Activated T-helper 17 cell treated with anti-CD3 and anti-CD28 coated beads, Interleukin-2, amount 50 U/mL, for 72 hours (primary cell): Measurements from ENCODE around the gene ZNF440. TPM values are rescaled to one million over a fixed set of nuclear protein-coding genes. Genes with fewer than 3 reads are reported as not detected.
A peak's percentile ranks its signal among the peaks of the same experiment; 100 is the strongest.
"Not testable (repeated sequence)": the region's sequence is repeated elsewhere in the genome, so short reads cannot be mapped to it uniquely, and the experiment has no call there.

Experiments used
- ATAC-seq: fragments of 150-1000 bp; cut with Tn5 transposase; replicated peaks from 2 replicates; pipeline ENCODE4 v1.10.0; 2021; ENCODE audit warnings: mild to moderate bottlenecking, moderate library complexity
- H3K27ac Mint-ChIP-seq: one replicate; pipeline ENCODE4 v1.8.0; 2022; ENCODE audit warnings: mixed read lengths
- H3K27me3 Mint-ChIP-seq: one replicate; pipeline ENCODE4 v1.8.0; 2022; ENCODE audit warnings: mixed read lengths
- H3K36me3 Mint-ChIP-seq: one replicate; pipeline ENCODE4 v1.8.0; 2022; ENCODE audit warnings: low read depth, mild to moderate bottlenecking, mixed read lengths
- H3K4me1 Mint-ChIP-seq: one replicate; pipeline ENCODE4 v1.8.0; 2022; ENCODE audit warnings: mixed read lengths
- H3K4me3 Mint-ChIP-seq: one replicate; pipeline ENCODE4 v1.8.0; 2022; ENCODE audit warnings: mild to moderate bottlenecking, mixed read lengths
- H3K9me3 Mint-ChIP-seq: one replicate; pipeline ENCODE4 v1.8.0; 2022; ENCODE audit warnings: mixed read lengths
- total RNA-seq, 2 donors: library from RNA; stranded (reverse); gene quantifications; one replicate each; pipeline ENCODE4 v1.2.3, GENCODE V29; 2022

The ZNF440 gene
- total RNA-seq, 2 donors from 2014 or later = 8.7 to 9.0 TPM

GRCh38 chr19:11848594-11849469, 34.8 kb downstream of the ZNF440 start, which contains the start of gene ZNF439:
Gene ZNF439, plus strand, starts transcription at chr19:11848726. Its CDS starts 142 bp downstream, at chr19:11848868.
- ATAC-seq = peak; percentile 100
- Mint-ChIP-seq H3K4me1 (peaks cover 6% of the 10 kb centered on the region), H3K9me3 (no peaks in the 10 kb centered on the region), H3K27ac (peak within 1 kb of the TSS; percentile 70), H3K27me3 (no peaks in the 10 kb centered on the region), H3K4me3 (peak within 1 kb of the TSS; percentile 91), H3K36me3 (peaks cover 18% of the 10 kb centered on the region)

- not testable (repeated sequence) for H3K27ac Mint-ChIP-seq, H3K9me3 Mint-ChIP-seq, H3K27me3 Mint-ChIP-seq, ATAC-seq, H3K4me1 Mint-ChIP-seq
- peaks cover 23% of the 10 kb centered on the region for H3K36me3 Mint-ChIP-seq
- H3K4me3 Mint-ChIP-seq = peak overlapping the region; percentile 91
Measured at GRCh38 chr19:11850289-11850688, 36.2 kb downstream of the ZNF440 start.

GRCh38 chr19:11853358-11853757, 39.3 kb downstream of the ZNF440 start:
- H3K27me3 Mint-ChIP-seq = no peaks in the 10 kb centered on the region
- H3K36me3 Mint-ChIP-seq = peaks cover 32% of the 10 kb centered on the region
- ATAC-seq = no peak
- H3K27ac Mint-ChIP-seq = no peak overlapping the region
- H3K9me3 Mint-ChIP-seq = peaks cover 14% of the 10 kb centered on the region
- peaks cover 6% of the 10 kb centered on the region for H3K4me1 Mint-ChIP-seq
- no peak overlapping the region for H3K4me3 Mint-ChIP-seq

- H3K4me3 Mint-ChIP-seq = no peak overlapping the region
- no peaks in the 10 kb centered on the region for H3K27me3 Mint-ChIP-seq
- no peak overlapping the region for H3K27ac Mint-ChIP-seq
- peaks cover 15% of the 10 kb centered on the region for H3K36me3 Mint-ChIP-seq
- peaks cover 27% of the 10 kb centered on the region for H3K9me3 Mint-ChIP-seq
- no peak for ATAC-seq
- H3K4me1 Mint-ChIP-seq = no peaks in the 10 kb centered on the region
Measured at GRCh38 chr19:11856596-11857250, 42.6 kb downstream of the ZNF440 start.

- H3K36me3 Mint-ChIP-seq = peaks cover 37% of the 10 kb centered on the region
Measured at GRCh38 chr19:11860721-11861120, 46.6 kb downstream of the ZNF440 start.

GRCh38 chr19:11861301-11861700, 47.2 kb downstream of the ZNF440 start:
- no peak for ATAC-seq
- Mint-ChIP-seq H3K36me3 (peaks cover 37% of the 10 kb centered on the region), H3K4me3 (no peak overlapping the region), H3K27ac (no peak overlapping the region), H3K9me3 (peaks cover 32% of the 10 kb centered on the region), H3K4me1 (no peaks in the 10 kb centered on the region), H3K27me3 (no peaks in the 10 kb centered on the region)

More at GRCh38 chr19:11860721-11861120, 46.6 kb downstream of the ZNF440 start:
- H3K27me3 Mint-ChIP-seq = no peaks in the 10 kb centered on the region
- ATAC-seq = no peak
- H3K27ac Mint-ChIP-seq = no peak overlapping the region
- H3K9me3 Mint-ChIP-seq = peaks cover 36% of the 10 kb centered on the region
- no peaks in the 10 kb centered on the region for H3K4me1 Mint-ChIP-seq
- H3K4me3 Mint-ChIP-seq = no peak overlapping the region

- peaks cover 59% of the 10 kb centered on the region for H3K36me3 Mint-ChIP-seq
- H3K27me3 Mint-ChIP-seq, H3K4me3 Mint-ChIP-seq, H3K4me1 Mint-ChIP-seq, H3K27ac Mint-ChIP-seq, ATAC-seq: not testable (repeated sequence)
- peaks cover 39% of the 10 kb centered on the region for H3K9me3 Mint-ChIP-seq
Measured at GRCh38 chr19:11867766-11868165, 53.7 kb downstream of the ZNF440 start.

GRCh38 chr19:11868188-11868587, 54.1 kb downstream of the ZNF440 start:
- Mint-ChIP-seq H3K9me3 (peaks cover 39% of the 10 kb centered on the region), H3K4me1 (no peaks in the 10 kb centered on the region), H3K27me3 (no peaks in the 10 kb centered on the region), H3K27ac (no peak overlapping the region), H3K4me3 (no peak overlapping the region), H3K36me3 (peaks cover 56% of the 10 kb centered on the region)
- no peak for ATAC-seq

- no peak for ATAC-seq
- Mint-ChIP-seq H3K4me3 (no peak overlapping the region), H3K4me1 (no peaks in the 10 kb centered on the region), H3K27ac (no peak overlapping the region), H3K9me3 (peaks cover 24% of the 10 kb centered on the region), H3K36me3 (peaks cover 15% of the 10 kb centered on the region), H3K27me3 (no peaks in the 10 kb centered on the region)
Measured at GRCh38 chr19:11872624-11873023, 58.6 kb downstream of the ZNF440 start.

GRCh38 chr19:11873762-11874161, 59.7 kb downstream of the ZNF440 start:
- peak; percentile 56 for ATAC-seq
- Mint-ChIP-seq H3K9me3 (peaks cover 15% of the 10 kb centered on the region), H3K27ac (no peak overlapping the region), H3K27me3 (no peaks in the 10 kb centered on the region), H3K4me1 (no peaks in the 10 kb centered on the region), H3K36me3 (peaks cover 4% of the 10 kb centered on the region), H3K4me3 (no peak overlapping the region)

GRCh38 chr19:11879687-11880266, 65.7 kb downstream of the ZNF440 start:
- peak; percentile 74 for ATAC-seq
- H3K27me3 Mint-ChIP-seq, H3K4me1 Mint-ChIP-seq, H3K36me3 Mint-ChIP-seq, H3K9me3 Mint-ChIP-seq, H3K27ac Mint-ChIP-seq, H3K4me3 Mint-ChIP-seq: not testable (repeated sequence)

GRCh38 chr19:11880598-11880997, 66.5 kb downstream of the ZNF440 start:
- Mint-ChIP-seq H3K36me3 (no peaks in the 10 kb centered on the region), H3K4me1 (no peaks in the 10 kb centered on the region), H3K27me3 (no peaks in the 10 kb centered on the region), H3K4me3 (no peak overlapping the region), H3K9me3 (no peaks in the 10 kb centered on the region), H3K27ac (no peak overlapping the region)
- no peak for ATAC-seq

GRCh38 chr19:11881151-11881800, 67.2 kb downstream of the ZNF440 start:
- ATAC-seq = peak; percentile 70
- no peak overlapping the region for H3K4me3 Mint-ChIP-seq
- H3K4me1 Mint-ChIP-seq = no peaks in the 10 kb centered on the region

GRCh38 chr19:11882606-11883005, 68.5 kb downstream of the ZNF440 start:
- Mint-ChIP-seq H3K9me3 (peaks cover 3% of the 10 kb centered on the region), H3K4me3 (no peak overlapping the region), H3K36me3 (no peaks in the 10 kb centered on the region), H3K4me1 (no peaks in the 10 kb centered on the region), H3K27me3 (no peaks in the 10 kb centered on the region), H3K27ac (no peak overlapping the region)
- no peak for ATAC-seq

More at GRCh38 chr19:11881151-11881800, 67.2 kb downstream of the ZNF440 start:
- Mint-ChIP-seq H3K27ac (no peak overlapping the region), H3K9me3 (peaks cover under 1% of the 10 kb centered on the region), H3K27me3 (no peaks in the 10 kb centered on the region), H3K36me3 (no peaks in the 10 kb centered on the region)
